ENCODE measurements around the gene AK9. TPM values are rescaled to one million over a fixed set of nuclear protein-coding genes. Genes with fewer than 3 reads are reported as not detected.

The AK9 gene
- polyA plus RNA-seq, 1 donor from 2014 or later: 27.7 TPM

GRCh38 chr6:109623288-109623687 lies 67.7 kb downstream of the AK9 start:
- H3K4me2 ChIP-seq (ENCODE audit: low read length): no peak overlapping the region
- no peak overlapping the region for H2AFZ ChIP-seq (ENCODE audit: low read depth, low read length)
- no peak overlapping the region for H3K4me3 ChIP-seq (ENCODE audit: low read length)
- no peak for TF ChIP-seq RAD21 (conservative IDR thresholded peaks at IDR 0.05)
- TF ChIP-seq TAF1 (IDR thresholded peaks at IDR 0.05; ENCODE audit: low read depth): no peak
- no peak for TF ChIP-seq CTCF (IDR thresholded peaks at IDR 0.05; ENCODE audit: poor library complexity, severe bottlenecking)
- no peak for TF ChIP-seq SMC3 (conservative IDR thresholded peaks at IDR 0.05; ENCODE audit: poor library complexity)
- TF ChIP-seq EZH2 (IDR thresholded peaks at IDR 0.05; ENCODE audit: borderline replicate concordance, insufficient read depth, low read length, poor library complexity, severe bottlenecking): no peak
- TF ChIP-seq EP300 (conservative IDR thresholded peaks at IDR 0.05; ENCODE audit: poor library complexity, severe bottlenecking): no peak
- no peak for TF ChIP-seq POLR2AphosphoS5 (IDR thresholded peaks at IDR 0.05)
- no peak for TF ChIP-seq MXI1 (conservative IDR thresholded peaks at IDR 0.05; ENCODE audit: poor library complexity, severe bottlenecking)
- no peak for TF ChIP-seq REST (IDR thresholded peaks at IDR 0.05; ENCODE audit: borderline replicate concordance)
- H3K9me2 ChIP-seq (ENCODE audit: insufficient read depth, low read length): no peaks in the 10 kb centered on the region
- H3K79me2 ChIP-seq (replicated peaks; ENCODE audit: insufficient read depth, low read length): no peaks in the 10 kb centered on the region
- H3K36me3 ChIP-seq (ENCODE audit: insufficient read depth, low read length): no peaks in the 10 kb centered on the region
- no peak overlapping the region for H3K9ac ChIP-seq (ENCODE audit: low read length)
- no peaks in the 10 kb centered on the region for H3K27me3 ChIP-seq (ENCODE audit: insufficient read depth, low read depth, low read length)
- H4K20me1 ChIP-seq (ENCODE audit: insufficient read depth): no peaks in the 10 kb centered on the region
- no peaks in the 10 kb centered on the region for H3F3A ChIP-seq (ENCODE audit: insufficient read depth, low read length, poor library complexity, severe bottlenecking)
- no peaks in the 10 kb centered on the region for H3K9me3 ChIP-seq (ENCODE audit: low read length)
- no peak overlapping the region for H3K27ac ChIP-seq (ENCODE audit: low read length)

GRCh38 chr6:109612268-109612667 lies 78.7 kb downstream of the AK9 start:
- no peak for TF ChIP-seq EZH2 (IDR thresholded peaks at IDR 0.05; ENCODE audit: borderline replicate concordance, insufficient read depth, low read length, poor library complexity, severe bottlenecking)
- no peak for TF ChIP-seq CTCF (IDR thresholded peaks at IDR 0.05; ENCODE audit: poor library complexity, severe bottlenecking)
- no peak for TF ChIP-seq MXI1 (conservative IDR thresholded peaks at IDR 0.05; ENCODE audit: poor library complexity, severe bottlenecking)
- no peak for TF ChIP-seq POLR2AphosphoS5 (IDR thresholded peaks at IDR 0.05)
- TF ChIP-seq REST (IDR thresholded peaks at IDR 0.05; ENCODE audit: borderline replicate concordance): no peak
- no peak for TF ChIP-seq RAD21 (conservative IDR thresholded peaks at IDR 0.05)
- TF ChIP-seq SMC3 (conservative IDR thresholded peaks at IDR 0.05; ENCODE audit: poor library complexity): no peak
- TF ChIP-seq TAF1 (IDR thresholded peaks at IDR 0.05; ENCODE audit: low read depth): no peak
- no peak for TF ChIP-seq EP300 (conservative IDR thresholded peaks at IDR 0.05; ENCODE audit: poor library complexity, severe bottlenecking)
- Histone ChIP-seq H3K9me3 (ENCODE audit: low read length) (no peaks in the 10 kb centered on the region), H2AFZ (ENCODE audit: low read depth, low read length) (no peak overlapping the region), H3K27me3 (ENCODE audit: insufficient read depth, low read depth, low read length) (no peaks in the 10 kb centered on the region), H3F3A (ENCODE audit: insufficient read depth, low read length, poor library complexity, severe bottlenecking) (no peaks in the 10 kb centered on the region), H3K9ac (ENCODE audit: low read length) (no peak overlapping the region), H3K9me2 (ENCODE audit: insufficient read depth, low read length) (no peaks in the 10 kb centered on the region), H3K4me2 (ENCODE audit: low read length) (no peak overlapping the region), H3K79me2 (replicated peaks; ENCODE audit: insufficient read depth, low read length) (no peaks in the 10 kb centered on the region), H3K36me3 (ENCODE audit: insufficient read depth, low read length) (peaks cover 6% of the 10 kb centered on the region), H3K4me3 (ENCODE audit: low read length) (no peak overlapping the region), H3K27ac (ENCODE audit: low read length) (no peak overlapping the region), H4K20me1 (ENCODE audit: insufficient read depth) (no peaks in the 10 kb centered on the region)

Data from neural cell (in vitro differentiated cells).